C4-2B (cell line): ENCODE data around the gene COL19A1.

Experiments
- ZFX ChIP-seq: fragments of 450-650 bp; IDR thresholded peaks from 2 replicates; pipeline ENCODE4 v1.6.1; 2017
- TF ChIP-seq, protein P1 (sequence below): fragments of 450-650 bp; conservative IDR thresholded peaks from 2 replicates; pipeline ENCODE4 v1.5.1; 2017; ENCODE audit warnings: mild to moderate bottlenecking

DNA sequence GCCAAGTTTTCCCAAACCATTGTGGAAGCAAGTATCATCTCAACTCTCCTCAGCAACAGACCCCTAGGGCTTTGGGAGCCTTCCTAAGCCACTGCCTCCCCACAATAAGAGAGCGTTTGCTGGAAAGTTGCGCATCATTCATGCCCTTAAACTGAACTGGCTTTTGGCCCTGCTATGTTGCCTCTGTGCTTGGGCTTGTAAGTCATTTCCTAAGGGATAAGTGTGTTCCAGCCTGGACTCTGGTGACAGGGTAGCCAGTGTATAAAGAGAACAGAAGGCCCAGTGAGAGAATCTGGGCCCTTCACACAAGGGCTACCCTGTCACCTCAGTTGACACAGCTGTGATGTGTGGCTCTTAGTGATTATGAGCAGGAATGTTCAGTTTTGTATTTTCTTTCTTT, 358.7 kb downstream of the COL19A1 start:
- TF ChIP-seq, protein P1, sequence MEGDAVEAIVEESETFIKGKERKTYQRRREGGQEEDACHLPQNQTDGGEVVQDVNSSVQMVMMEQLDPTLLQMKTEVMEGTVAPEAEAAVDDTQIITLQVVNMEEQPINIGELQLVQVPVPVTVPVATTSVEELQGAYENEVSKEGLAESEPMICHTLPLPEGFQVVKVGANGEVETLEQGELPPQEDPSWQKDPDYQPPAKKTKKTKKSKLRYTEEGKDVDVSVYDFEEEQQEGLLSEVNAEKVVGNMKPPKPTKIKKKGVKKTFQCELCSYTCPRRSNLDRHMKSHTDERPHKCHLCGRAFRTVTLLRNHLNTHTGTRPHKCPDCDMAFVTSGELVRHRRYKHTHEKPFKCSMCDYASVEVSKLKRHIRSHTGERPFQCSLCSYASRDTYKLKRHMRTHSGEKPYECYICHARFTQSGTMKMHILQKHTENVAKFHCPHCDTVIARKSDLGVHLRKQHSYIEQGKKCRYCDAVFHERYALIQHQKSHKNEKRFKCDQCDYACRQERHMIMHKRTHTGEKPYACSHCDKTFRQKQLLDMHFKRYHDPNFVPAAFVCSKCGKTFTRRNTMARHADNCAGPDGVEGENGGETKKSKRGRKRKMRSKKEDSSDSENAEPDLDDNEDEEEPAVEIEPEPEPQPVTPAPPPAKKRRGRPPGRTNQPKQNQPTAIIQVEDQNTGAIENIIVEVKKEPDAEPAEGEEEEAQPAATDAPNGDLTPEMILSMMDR, result no peak
- TF ChIP-seq ZFX, result no peak
